Measurements from ENCODE around the gene PTPRE. TPM values are rescaled to one million over a fixed set of nuclear protein-coding genes. Genes with fewer than 3 reads are reported as not detected.

Gene PTPRE
- total RNA-seq, 4 donors from 2014 or later: 17.4 to 23.0 (median 20.1) TPM

DNA sequence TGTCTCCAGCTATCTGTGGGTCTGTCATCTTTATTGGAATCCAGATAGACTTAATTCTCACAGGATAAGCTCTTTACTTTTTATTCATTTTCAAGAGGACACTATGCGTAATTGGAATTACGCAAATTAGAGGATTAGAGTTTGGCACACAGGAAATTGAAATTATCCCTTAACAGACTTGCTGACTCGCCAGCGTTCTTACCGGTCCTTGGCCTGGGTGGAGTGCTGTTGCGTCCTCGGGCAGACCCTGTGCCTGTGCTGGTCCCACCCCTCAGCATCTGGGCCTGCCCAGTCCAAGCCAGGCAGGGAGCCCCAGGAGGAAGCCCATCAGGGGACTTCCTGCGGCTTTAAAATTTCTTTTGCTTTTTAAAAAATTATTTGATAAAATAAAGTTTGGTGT is 117.5 kb downstream of the PTPRE start:
- DNase-seq (ENCODE audit: low spot score in 2 of 2): no peak
- 60 to 71% methylated on average over 8 of the region's 8 CpGs for WGBS, 2 donors
- intact Hi-C loops (cut with DNase I; ENCODE audit: low total_unique reads): no loop called here

DNA sequence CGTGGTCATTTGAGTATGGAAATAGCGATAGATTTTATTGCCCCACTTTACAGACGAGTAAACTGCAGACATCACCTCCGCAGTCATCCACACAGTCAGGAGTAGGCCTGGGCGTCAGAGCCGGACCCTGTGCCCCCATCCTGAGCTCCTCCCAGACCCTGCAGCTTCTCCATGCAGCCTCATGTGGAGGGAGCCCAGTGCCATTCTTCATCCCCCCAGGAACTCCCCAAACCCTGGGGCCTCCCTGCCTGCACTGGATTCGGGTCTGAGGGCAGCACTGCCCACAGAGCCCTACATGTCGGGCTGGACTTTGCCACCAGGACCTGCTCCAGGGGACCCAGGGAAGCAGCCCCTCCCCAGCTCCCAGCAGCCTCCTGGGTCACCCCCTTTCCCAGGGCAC is 118.5 kb downstream of the PTPRE start:
- no peak overlapping the region for H3K4me3 ChIP-seq (ENCODE audit: low read depth, poor library complexity, severe bottlenecking)
- no peak for TF ChIP-seq CTCF (IDR thresholded peaks at IDR 0.05)
- no peak for DNase-seq (ENCODE audit: low spot score in 2 of 2)
- intact Hi-C loops (cut with DNase I; ENCODE audit: low total_unique reads): no loop called here
- 89 to 93% methylated on average over 7 to 8 of the region's 8 CpGs for WGBS, 2 donors

More for the DNA sequence above, 117.5 kb downstream of the PTPRE start:
- no peak overlapping the region for H3K4me3 ChIP-seq (ENCODE audit: low read depth, poor library complexity, severe bottlenecking)
- TF ChIP-seq CTCF (IDR thresholded peaks at IDR 0.05) (no peak), POLR2A (IDR thresholded peaks at IDR 0.05) (no peak)

GRCh38 chr10:128025951-128026350 is 119.0 kb downstream of the PTPRE start:
- intact Hi-C loops (cut with DNase I; ENCODE audit: low total_unique reads): no loop called here
- TF ChIP-seq POLR2A (IDR thresholded peaks at IDR 0.05): no peak
- TF ChIP-seq CTCF (IDR thresholded peaks at IDR 0.05): no peak
- no peak for DNase-seq (ENCODE audit: low spot score in 2 of 2)
- no peak overlapping the region for H3K4me3 ChIP-seq (ENCODE audit: low read depth, poor library complexity, severe bottlenecking)
- WGBS, 2 donors: 79 to 88% methylated on average over 6 of the region's 6 CpGs

DNA sequence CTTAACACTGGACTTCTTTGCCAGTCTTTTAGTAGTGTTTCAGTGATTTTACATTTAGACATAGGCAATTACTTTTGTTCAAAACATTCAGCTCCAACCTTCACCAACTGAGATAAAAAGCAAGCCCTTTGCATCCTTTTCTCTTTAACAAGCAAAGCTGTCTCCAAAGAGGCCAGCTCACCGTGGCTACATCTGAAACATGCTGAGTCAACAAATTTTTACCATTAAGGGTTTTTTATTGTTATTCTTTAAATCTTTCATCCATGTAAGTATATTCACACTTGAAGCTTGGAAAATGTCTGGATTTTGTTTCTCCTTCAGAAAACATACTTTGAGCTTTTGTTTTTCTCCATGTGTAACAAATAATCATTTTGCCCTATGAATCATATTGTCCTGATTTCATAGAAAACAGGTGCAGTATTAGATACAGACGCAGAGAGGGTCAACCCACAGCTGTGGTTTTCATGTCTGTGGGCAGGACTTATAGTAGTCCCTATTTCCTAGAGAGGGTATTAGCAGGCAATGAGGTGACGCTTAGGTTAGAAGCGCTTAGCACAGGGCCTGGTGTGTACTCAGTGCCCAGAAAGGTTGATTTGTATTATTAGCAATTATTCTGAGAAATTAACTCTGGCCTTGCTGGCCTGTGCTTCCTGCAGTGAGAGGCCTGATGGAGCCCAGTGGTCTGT is 119.9 kb downstream of the PTPRE start:
- 63 to 70% methylated on average over 4 of the region's 4 CpGs for WGBS, 2 donors
- H3K4me3 ChIP-seq (ENCODE audit: low read depth, poor library complexity, severe bottlenecking): no peak overlapping the region
- no peak for DNase-seq (ENCODE audit: low spot score in 2 of 2)
- intact Hi-C loops (cut with DNase I; ENCODE audit: low total_unique reads): no loop called here
- no peak for TF ChIP-seq CTCF (IDR thresholded peaks at IDR 0.05)

- no peak for DNase-seq (ENCODE audit: low spot score in 2 of 2)
- H3K4me3 ChIP-seq (ENCODE audit: low read depth, poor library complexity, severe bottlenecking): no peak overlapping the region
Observed at GRCh38 chr10:128027306-128027705, 120.4 kb downstream of the PTPRE start.

More at GRCh38 chr10:128027306-128027705, 120.4 kb downstream of the PTPRE start:
- 84 to 90% methylated on average over 8 of the region's 8 CpGs for WGBS, 2 donors
- TF ChIP-seq POLR2A (IDR thresholded peaks at IDR 0.05): no peak
- no peak for TF ChIP-seq CTCF (IDR thresholded peaks at IDR 0.05)
- intact Hi-C loops (cut with DNase I; ENCODE audit: low total_unique reads): no loop called here

All from lower leg skin (tissue), 4 donors.